ENCODE data around the gene PRKCI.
"Not testable (repeated sequence)": the region's sequence is repeated elsewhere in the genome, so short reads cannot be mapped to it uniquely, and the experiment has no call there.

DNA sequence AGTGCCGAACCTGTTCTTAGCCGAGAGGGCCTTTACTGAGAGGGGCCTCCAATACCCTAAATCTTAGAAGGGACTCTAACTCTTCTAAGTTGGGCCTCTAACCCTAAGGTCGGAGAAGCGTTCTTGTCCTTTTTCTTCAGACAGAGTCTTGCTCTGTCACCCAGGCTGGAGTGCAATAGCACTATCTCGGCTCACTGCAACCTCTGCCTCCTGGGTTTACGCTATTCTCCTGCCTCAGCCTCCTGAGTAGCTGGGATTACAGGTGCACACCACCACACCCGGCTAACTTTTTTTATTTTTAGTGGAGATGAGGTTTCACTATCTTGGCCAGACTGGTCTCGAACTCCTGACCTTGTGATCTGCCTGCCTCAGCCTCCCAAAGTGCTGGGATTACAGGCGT is 120.0 kb downstream of the PRKCI start:
- TF ChIP-seq, protein P1, sequence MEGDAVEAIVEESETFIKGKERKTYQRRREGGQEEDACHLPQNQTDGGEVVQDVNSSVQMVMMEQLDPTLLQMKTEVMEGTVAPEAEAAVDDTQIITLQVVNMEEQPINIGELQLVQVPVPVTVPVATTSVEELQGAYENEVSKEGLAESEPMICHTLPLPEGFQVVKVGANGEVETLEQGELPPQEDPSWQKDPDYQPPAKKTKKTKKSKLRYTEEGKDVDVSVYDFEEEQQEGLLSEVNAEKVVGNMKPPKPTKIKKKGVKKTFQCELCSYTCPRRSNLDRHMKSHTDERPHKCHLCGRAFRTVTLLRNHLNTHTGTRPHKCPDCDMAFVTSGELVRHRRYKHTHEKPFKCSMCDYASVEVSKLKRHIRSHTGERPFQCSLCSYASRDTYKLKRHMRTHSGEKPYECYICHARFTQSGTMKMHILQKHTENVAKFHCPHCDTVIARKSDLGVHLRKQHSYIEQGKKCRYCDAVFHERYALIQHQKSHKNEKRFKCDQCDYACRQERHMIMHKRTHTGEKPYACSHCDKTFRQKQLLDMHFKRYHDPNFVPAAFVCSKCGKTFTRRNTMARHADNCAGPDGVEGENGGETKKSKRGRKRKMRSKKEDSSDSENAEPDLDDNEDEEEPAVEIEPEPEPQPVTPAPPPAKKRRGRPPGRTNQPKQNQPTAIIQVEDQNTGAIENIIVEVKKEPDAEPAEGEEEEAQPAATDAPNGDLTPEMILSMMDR (IDR thresholded peaks at IDR 0.05; ENCODE audit: borderline replicate concordance, extremely low read depth, low read length, poor library complexity, severe bottlenecking) = not testable (repeated sequence)
- TF ChIP-seq EZH2 (IDR thresholded peaks at IDR 0.05; ENCODE audit: borderline replicate concordance, low read depth, low read length, severe bottlenecking) = not testable (repeated sequence)

All from DND-41 (cell line).